Progenitor cell of endocrine pancreas (in vitro differentiated cells): ENCODE results near the gene PHACTR2. TPM values are rescaled to one million over a fixed set of nuclear protein-coding genes. Genes with fewer than 3 reads are reported as not detected.

Experiments
- DNase-seq: peaks from one replicate; pipeline ENCODE4 v3.0.0; 2021; ENCODE audit warnings: low spot score; ENCODE audit not compliant: unreplicated experiment
- H3K27ac Mint-ChIP-seq: 2 replicates; pipeline ENCODE4 v1.8.0; 2021; ENCODE audit warnings: mild to moderate bottlenecking, moderate library complexity, mixed read lengths
- H3K27me3 Mint-ChIP-seq: 2 replicates; pipeline ENCODE4 v1.8.0; 2021; ENCODE audit warnings: mixed read lengths
- H3K36me3 Mint-ChIP-seq: 2 replicates; pipeline ENCODE4 v1.8.0; 2022; ENCODE audit warnings: mixed read lengths; ENCODE audit not compliant: insufficient read depth
- H3K4me1 Mint-ChIP-seq: 2 replicates; pipeline ENCODE4 v1.8.0; 2021; ENCODE audit warnings: low read depth, mixed read lengths
- H3K4me3 Mint-ChIP-seq: 2 replicates; pipeline ENCODE4 v1.8.0; 2021; ENCODE audit warnings: low read depth, mild to moderate bottlenecking, moderate library complexity, mixed read lengths
- H3K9me3 Mint-ChIP-seq: 2 replicates; pipeline ENCODE4 v1.8.0; 2021; ENCODE audit warnings: low read depth, mixed read lengths
- CTCF ChIP-seq: fragments of 200-600 bp; sonication (generic); IDR thresholded peaks from one replicate; pipeline ENCODE4 v1.5.0; 2021; ENCODE audit warnings: antibody characterized with exemption, mild to moderate bottlenecking; ENCODE audit not compliant: unreplicated experiment
- total RNA-seq: library from RNA; stranded (reverse); gene quantifications from 2 replicates; pipeline ENCODE4 v1.2.1, GENCODE V29; 2021

Gene PHACTR2
- total RNA-seq, 1 donor from 2014 or later = 55.2 TPM

- Mint-ChIP-seq H3K27me3 (no peaks in the 10 kb centered on the region), H3K4me1 (peaks cover 46% of the 10 kb centered on the region), H3K27ac (no peak overlapping the region), H3K4me3 (no peak overlapping the region), H3K36me3 (peaks cover 3% of the 10 kb centered on the region), H3K9me3 (peaks cover 4% of the 10 kb centered on the region)
- no peak for DNase-seq
- TF ChIP-seq CTCF = no peak
These were observed 64.5 kb downstream of the PHACTR2 start for GRCh38 chr6:143742070-143742954.

- Mint-ChIP-seq H3K27ac (peak overlapping the region; percentile 30), H3K4me3 (no peak overlapping the region), H3K4me1 (peaks cover 51% of the 10 kb centered on the region), H3K36me3 (peaks cover 3% of the 10 kb centered on the region), H3K27me3 (no peaks in the 10 kb centered on the region), H3K9me3 (peaks cover 4% of the 10 kb centered on the region)
- DNase-seq = no peak
- TF ChIP-seq CTCF = no peak
These were observed 65.1 kb downstream of the PHACTR2 start for GRCh38 chr6:143742955-143743255.

GRCh38 chr6:143743301-143744166, 65.8 kb downstream of the PHACTR2 start:
- H3K27ac Mint-ChIP-seq = peak overlapping the region; percentile 98
- H3K4me1 Mint-ChIP-seq = peaks cover 55% of the 10 kb centered on the region
- H3K4me3 Mint-ChIP-seq = no peak overlapping the region

GRCh38 chr6:143744551-143745165, 66.9 kb downstream of the PHACTR2 start:
- TF ChIP-seq CTCF = no peak
- Mint-ChIP-seq H3K27ac (peak overlapping the region; percentile 98), H3K4me3 (peak overlapping the region; percentile 52), H3K27me3 (no peaks in the 10 kb centered on the region), H3K9me3 (peaks cover under 1% of the 10 kb centered on the region), H3K36me3 (peaks cover 2% of the 10 kb centered on the region), H3K4me1 (peaks cover 65% of the 10 kb centered on the region)
- no peak for DNase-seq

More at GRCh38 chr6:143743301-143744166, 65.8 kb downstream of the PHACTR2 start:
- TF ChIP-seq CTCF = no peak
- Mint-ChIP-seq H3K36me3 (peaks cover 3% of the 10 kb centered on the region), H3K27me3 (no peaks in the 10 kb centered on the region), H3K9me3 (peaks cover 4% of the 10 kb centered on the region)
- DNase-seq = no peak
